ENCODE data around the gene ATG9B. TPM values are rescaled to one million over a fixed set of nuclear protein-coding genes. Genes with fewer than 3 reads are reported as not detected.

ATG9B gene
- total and polyA plus RNA-seq, 9 of the 15 experiments (the other 6 are each of a cell fraction or from before 2014, with no cell fraction given): 0.29 to 8.0 (median 2.1) TPM

DNA sequence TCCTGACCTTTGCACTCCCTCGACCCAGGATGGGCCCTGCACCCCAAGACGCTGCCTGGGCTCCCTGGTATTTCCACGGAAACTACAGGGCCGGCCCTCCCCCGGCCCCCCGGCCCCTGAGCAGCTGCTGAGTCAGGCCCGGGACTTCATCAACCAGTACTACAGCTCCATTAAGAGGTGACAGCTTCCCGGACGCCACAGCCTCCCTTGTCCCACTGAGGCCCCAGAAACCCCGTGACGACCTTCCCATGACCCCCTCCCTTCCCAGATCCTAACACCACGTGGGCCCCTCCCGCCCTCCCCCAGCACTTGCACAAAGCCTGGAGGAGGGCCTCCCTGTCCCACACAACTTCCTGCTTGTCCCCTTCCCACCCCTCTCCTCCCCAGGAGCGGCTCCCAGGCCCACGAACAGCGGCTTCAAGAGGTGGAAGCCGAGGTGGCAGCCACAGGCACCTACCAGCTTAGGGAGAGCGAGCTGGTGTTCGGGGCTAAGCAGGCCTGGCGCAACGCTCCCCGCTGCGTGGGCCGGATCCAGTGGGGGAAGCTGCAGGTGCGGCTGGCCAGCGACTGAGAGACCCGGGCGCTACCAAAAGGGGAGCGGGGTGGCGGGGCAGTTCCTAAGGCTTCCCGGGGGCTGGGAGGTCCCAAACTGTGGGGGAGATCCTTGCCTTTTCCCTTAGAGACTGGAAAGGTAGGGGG is 27.8 kb downstream of the ATG9B start (continued):
- TF ChIP-seq, protein P1, sequence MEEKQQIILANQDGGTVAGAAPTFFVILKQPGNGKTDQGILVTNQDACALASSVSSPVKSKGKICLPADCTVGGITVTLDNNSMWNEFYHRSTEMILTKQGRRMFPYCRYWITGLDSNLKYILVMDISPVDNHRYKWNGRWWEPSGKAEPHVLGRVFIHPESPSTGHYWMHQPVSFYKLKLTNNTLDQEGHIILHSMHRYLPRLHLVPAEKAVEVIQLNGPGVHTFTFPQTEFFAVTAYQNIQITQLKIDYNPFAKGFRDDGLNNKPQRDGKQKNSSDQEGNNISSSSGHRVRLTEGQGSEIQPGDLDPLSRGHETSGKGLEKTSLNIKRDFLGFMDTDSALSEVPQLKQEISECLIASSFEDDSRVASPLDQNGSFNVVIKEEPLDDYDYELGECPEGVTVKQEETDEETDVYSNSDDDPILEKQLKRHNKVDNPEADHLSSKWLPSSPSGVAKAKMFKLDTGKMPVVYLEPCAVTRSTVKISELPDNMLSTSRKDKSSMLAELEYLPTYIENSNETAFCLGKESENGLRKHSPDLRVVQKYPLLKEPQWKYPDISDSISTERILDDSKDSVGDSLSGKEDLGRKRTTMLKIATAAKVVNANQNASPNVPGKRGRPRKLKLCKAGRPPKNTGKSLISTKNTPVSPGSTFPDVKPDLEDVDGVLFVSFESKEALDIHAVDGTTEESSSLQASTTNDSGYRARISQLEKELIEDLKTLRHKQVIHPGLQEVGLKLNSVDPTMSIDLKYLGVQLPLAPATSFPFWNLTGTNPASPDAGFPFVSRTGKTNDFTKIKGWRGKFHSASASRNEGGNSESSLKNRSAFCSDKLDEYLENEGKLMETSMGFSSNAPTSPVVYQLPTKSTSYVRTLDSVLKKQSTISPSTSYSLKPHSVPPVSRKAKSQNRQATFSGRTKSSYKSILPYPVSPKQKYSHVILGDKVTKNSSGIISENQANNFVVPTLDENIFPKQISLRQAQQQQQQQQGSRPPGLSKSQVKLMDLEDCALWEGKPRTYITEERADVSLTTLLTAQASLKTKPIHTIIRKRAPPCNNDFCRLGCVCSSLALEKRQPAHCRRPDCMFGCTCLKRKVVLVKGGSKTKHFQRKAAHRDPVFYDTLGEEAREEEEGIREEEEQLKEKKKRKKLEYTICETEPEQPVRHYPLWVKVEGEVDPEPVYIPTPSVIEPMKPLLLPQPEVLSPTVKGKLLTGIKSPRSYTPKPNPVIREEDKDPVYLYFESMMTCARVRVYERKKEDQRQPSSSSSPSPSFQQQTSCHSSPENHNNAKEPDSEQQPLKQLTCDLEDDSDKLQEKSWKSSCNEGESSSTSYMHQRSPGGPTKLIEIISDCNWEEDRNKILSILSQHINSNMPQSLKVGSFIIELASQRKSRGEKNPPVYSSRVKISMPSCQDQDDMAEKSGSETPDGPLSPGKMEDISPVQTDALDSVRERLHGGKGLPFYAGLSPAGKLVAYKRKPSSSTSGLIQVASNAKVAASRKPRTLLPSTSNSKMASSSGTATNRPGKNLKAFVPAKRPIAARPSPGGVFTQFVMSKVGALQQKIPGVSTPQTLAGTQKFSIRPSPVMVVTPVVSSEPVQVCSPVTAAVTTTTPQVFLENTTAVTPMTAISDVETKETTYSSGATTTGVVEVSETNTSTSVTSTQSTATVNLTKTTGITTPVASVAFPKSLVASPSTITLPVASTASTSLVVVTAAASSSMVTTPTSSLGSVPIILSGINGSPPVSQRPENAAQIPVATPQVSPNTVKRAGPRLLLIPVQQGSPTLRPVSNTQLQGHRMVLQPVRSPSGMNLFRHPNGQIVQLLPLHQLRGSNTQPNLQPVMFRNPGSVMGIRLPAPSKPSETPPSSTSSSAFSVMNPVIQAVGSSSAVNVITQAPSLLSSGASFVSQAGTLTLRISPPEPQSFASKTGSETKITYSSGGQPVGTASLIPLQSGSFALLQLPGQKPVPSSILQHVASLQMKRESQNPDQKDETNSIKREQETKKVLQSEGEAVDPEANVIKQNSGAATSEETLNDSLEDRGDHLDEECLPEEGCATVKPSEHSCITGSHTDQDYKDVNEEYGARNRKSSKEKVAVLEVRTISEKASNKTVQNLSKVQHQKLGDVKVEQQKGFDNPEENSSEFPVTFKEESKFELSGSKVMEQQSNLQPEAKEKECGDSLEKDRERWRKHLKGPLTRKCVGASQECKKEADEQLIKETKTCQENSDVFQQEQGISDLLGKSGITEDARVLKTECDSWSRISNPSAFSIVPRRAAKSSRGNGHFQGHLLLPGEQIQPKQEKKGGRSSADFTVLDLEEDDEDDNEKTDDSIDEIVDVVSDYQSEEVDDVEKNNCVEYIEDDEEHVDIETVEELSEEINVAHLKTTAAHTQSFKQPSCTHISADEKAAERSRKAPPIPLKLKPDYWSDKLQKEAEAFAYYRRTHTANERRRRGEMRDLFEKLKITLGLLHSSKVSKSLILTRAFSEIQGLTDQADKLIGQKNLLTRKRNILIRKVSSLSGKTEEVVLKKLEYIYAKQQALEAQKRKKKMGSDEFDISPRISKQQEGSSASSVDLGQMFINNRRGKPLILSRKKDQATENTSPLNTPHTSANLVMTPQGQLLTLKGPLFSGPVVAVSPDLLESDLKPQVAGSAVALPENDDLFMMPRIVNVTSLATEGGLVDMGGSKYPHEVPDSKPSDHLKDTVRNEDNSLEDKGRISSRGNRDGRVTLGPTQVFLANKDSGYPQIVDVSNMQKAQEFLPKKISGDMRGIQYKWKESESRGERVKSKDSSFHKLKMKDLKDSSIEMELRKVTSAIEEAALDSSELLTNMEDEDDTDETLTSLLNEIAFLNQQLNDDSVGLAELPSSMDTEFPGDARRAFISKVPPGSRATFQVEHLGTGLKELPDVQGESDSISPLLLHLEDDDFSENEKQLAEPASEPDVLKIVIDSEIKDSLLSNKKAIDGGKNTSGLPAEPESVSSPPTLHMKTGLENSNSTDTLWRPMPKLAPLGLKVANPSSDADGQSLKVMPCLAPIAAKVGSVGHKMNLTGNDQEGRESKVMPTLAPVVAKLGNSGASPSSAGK (IDR thresholded peaks at IDR 0.05): peak; percentile 29; the same call in 1 of the 2 replicates
- TF ChIP-seq, protein P2, sequence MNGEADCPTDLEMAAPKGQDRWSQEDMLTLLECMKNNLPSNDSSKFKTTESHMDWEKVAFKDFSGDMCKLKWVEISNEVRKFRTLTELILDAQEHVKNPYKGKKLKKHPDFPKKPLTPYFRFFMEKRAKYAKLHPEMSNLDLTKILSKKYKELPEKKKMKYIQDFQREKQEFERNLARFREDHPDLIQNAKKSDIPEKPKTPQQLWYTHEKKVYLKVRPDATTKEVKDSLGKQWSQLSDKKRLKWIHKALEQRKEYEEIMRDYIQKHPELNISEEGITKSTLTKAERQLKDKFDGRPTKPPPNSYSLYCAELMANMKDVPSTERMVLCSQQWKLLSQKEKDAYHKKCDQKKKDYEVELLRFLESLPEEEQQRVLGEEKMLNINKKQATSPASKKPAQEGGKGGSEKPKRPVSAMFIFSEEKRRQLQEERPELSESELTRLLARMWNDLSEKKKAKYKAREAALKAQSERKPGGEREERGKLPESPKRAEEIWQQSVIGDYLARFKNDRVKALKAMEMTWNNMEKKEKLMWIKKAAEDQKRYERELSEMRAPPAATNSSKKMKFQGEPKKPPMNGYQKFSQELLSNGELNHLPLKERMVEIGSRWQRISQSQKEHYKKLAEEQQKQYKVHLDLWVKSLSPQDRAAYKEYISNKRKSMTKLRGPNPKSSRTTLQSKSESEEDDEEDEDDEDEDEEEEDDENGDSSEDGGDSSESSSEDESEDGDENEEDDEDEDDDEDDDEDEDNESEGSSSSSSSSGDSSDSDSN (IDR thresholded peaks at IDR 0.05; ENCODE audit: borderline replicate concordance in 1 of 2, low read depth in 2 of 2, low read length in 2 of 2): 0 out of 4 replicates have a peak, but pooled peaks of 1 of the 2 experiments have one; percentile 19
- TF ChIP-seq, protein P3, sequence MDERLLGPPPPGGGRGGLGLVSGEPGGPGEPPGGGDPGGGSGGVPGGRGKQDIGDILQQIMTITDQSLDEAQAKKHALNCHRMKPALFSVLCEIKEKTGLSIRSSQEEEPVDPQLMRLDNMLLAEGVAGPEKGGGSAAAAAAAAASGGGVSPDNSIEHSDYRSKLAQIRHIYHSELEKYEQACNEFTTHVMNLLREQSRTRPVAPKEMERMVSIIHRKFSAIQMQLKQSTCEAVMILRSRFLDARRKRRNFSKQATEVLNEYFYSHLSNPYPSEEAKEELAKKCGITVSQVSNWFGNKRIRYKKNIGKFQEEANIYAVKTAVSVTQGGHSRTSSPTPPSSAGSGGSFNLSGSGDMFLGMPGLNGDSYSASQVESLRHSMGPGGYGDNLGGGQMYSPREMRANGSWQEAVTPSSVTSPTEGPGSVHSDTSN (CRISPR knock-in tag; IDR thresholded peaks at IDR 0.05; ENCODE audit: low read depth): no peak
- TF ChIP-seq, protein P3 (tag; conservative IDR thresholded peaks at IDR 0.05; ENCODE audit: low read depth): no peak
- TF ChIP-seq ZNF133 (CRISPR knock-in tag; IDR thresholded peaks at IDR 0.05) (no peak), SRF (CRISPR knock-in tag; IDR thresholded peaks at IDR 0.05) (no peak), KDM5B (IDR thresholded peaks at IDR 0.05; ENCODE audit: insufficient replicate concordance, low read depth, low read length) (no peak), USF2 (CRISPR knock-in tag; IDR thresholded peaks at IDR 0.05) (peak; percentile 56)
